Fibroblast of pulmonary artery (primary cell): ENCODE results near the gene MEF2B.

Experiments used
- DNase-seq: peaks from one replicate; pipeline ENCODE4 v3.0.0-alpha.2; 2010; ENCODE audit warnings: low read depth
- H3K4me3 ChIP-seq: replicated peaks from 2 replicates; pipeline ENCODE4 v1.5.1; 2011; ENCODE audit warnings: low read depth, mild to moderate bottlenecking, control low read depth, low read length, moderate library complexity
- CTCF ChIP-seq: IDR thresholded peaks from 2 replicates; pipeline ENCODE4 v1.5.1; 2011; ENCODE audit warnings: mild to moderate bottlenecking, control low read depth, low read length, inconsistent platforms; ENCODE audit errors: missing control alignments

The MEF2B gene

GRCh38 chr19:19170053-19170872 lies at the start of gene MEF2B:
Gene MEF2B (minus strand): TSS chr19:19170263. CDS start chr19:19150735, 19,528 bp downstream.
- DNase-seq, result peak; percentile 44
- H3K4me3 ChIP-seq, result no peak within 1 kb of the TSS

GRCh38 chr19:19218911-19219310 lies 48.8 kb upstream of the MEF2B start:
- no peak for DNase-seq
- TF ChIP-seq CTCF, result no peak
- no peak overlapping the region for H3K4me3 ChIP-seq

More at GRCh38 chr19:19170053-19170872, at the start of gene MEF2B:
- no peak for TF ChIP-seq CTCF

GRCh38 chr19:19217099-19217498 lies 47.0 kb upstream of the MEF2B start:
- DNase-seq, result peak; percentile 48
- peak; percentile 25 for TF ChIP-seq CTCF
- H3K4me3 ChIP-seq, result no peak overlapping the region

GRCh38 chr19:19215792-19216191 lies 45.7 kb upstream of the MEF2B start:
- no peak for TF ChIP-seq CTCF
- no peak overlapping the region for H3K4me3 ChIP-seq
- DNase-seq, result no peak

GRCh38 chr19:19214892-19215291 lies 44.8 kb upstream of the MEF2B start:
- TF ChIP-seq CTCF, result no peak
- DNase-seq, result peak; percentile 56
- no peak overlapping the region for H3K4me3 ChIP-seq

GRCh38 chr19:19214159-19214490 lies 44.1 kb upstream of the MEF2B start:
- TF ChIP-seq CTCF, result no peak
- no peak for DNase-seq
- no peak overlapping the region for H3K4me3 ChIP-seq
